A549 (cell line): Measurements from ENCODE around the gene PLCD3. TPM values are rescaled to one million over a fixed set of nuclear protein-coding genes. Genes with fewer than 3 reads are reported as not detected.
A peak's percentile ranks its signal among the peaks of the same experiment; 100 is the strongest.

Experiments used
- ATAC-seq, 2 experiments: fragments of 200-7000 bp in 1 of 2; fragments of >200 bp in 1 of 2; cut with Nextera tagmentation in 1 of 2; cut with Tn5 transposase in 1 of 2; 3 replicates each; pipeline versions ENCODE4 v1.8.0 to v1.9.1; 2018 to 2020; ENCODE audit warnings: mild to moderate bottlenecking in 1 of 2, moderate library complexity in 1 of 2
- CTCF ChIA-PET: fragments of 300-600 bp; sonication (Branson Sonifier 250); formaldehyde crosslinking; extraction: SDS; loops from one replicate; lab custom pipeline; 2021; ENCODE audit warnings: antibody characterized with exemption, inconsistent platforms; lab: Yijun Ruan, JAX
- POLR2A ChIA-PET: fragments of 350-600 bp; formaldehyde crosslinking; extraction: SDS; loops from one replicate; lab custom pipeline; 2021; ENCODE audit warnings: antibody characterized with exemption, inconsistent platforms; lab: Yijun Ruan, JAX
- DNase-seq, 2 experiments: peaks; one replicate each; pipeline versions ENCODE4 v3.0.0 to v3.0.0-alpha.2; 2011 to 2016; ENCODE audit warnings: low read depth in 1 of 2, low spot score in 1 of 2
- FAIRE-seq: peaks from 2 replicates; lab custom pipeline; 2011; peaks lifted over from hg19 to GRCh38; lab: Jason Lieb, UNC
- H3K27ac ChIP-seq, 2 experiments: fragments of >200 bp; sonication (Bioruptor Twin); formaldehyde crosslinking; 3 replicates each; pipeline ENCODE4 v1.5.1; 2016 to 2017
- H3K4me1 ChIP-seq: fragments of >200 bp; sonication (Bioruptor Twin); formaldehyde crosslinking; 3 replicates; pipeline ENCODE4 v1.6.1; 2016
- H3K4me2 ChIP-seq: fragments of >200 bp; sonication (Bioruptor Twin); formaldehyde crosslinking; 3 replicates; pipeline ENCODE4 v1.6.1; 2016
- H3K4me3 ChIP-seq: fragments of >200 bp; sonication (Bioruptor Twin); formaldehyde crosslinking; 3 replicates; pipeline ENCODE4 v1.5.1; 2016
- H3K9me3 ChIP-seq: fragments of >200 bp; sonication (Bioruptor Twin); formaldehyde crosslinking; 3 replicates; pipeline ENCODE4 v1.6.1; 2016
- CBX2 ChIP-seq: fragments of 200-600 bp; sonication (generic); IDR thresholded peaks from 2 replicates; pipeline ENCODE4 v1.6.1; 2016; ENCODE audit warnings: low read depth, mild to moderate bottlenecking, borderline replicate concordance
- CHD2 ChIP-seq: fragments of 150-350 bp; IDR thresholded peaks from 2 replicates; pipeline ENCODE4 v1.6.1; 2014; ENCODE audit warnings: low read length; ENCODE audit not compliant: partially characterized antibody
- CHD4 ChIP-seq: fragments of 200-600 bp; sonication (generic); IDR thresholded peaks from 2 replicates; pipeline ENCODE4 v1.6.1; 2016; ENCODE audit warnings: antibody characterized with exemption, mild to moderate bottlenecking, borderline replicate concordance
- CTCF ChIP-seq: fragments of >200 bp; sonication (Bioruptor Twin); formaldehyde crosslinking; IDR thresholded peaks from 3 replicates; pipeline ENCODE4 v1.5.1; 2016
- ESRRA ChIP-seq: fragments of 150-350 bp; IDR thresholded peaks from 2 replicates; pipeline ENCODE4 v1.6.1; 2014; ENCODE audit warnings: mild to moderate bottlenecking, low read length, borderline replicate concordance
- HDAC2 ChIP-seq: fragments of 200-600 bp; sonication (generic); IDR thresholded peaks from 2 replicates; pipeline ENCODE4 v1.6.1; 2016
- HOXA7 ChIP-seq: fragments of 250-450 bp; sonication (Bioruptor Pico); IDR thresholded peaks from 2 replicates; pipeline ENCODE4 v1.5.0; 2020; ENCODE audit warnings: mild to moderate bottlenecking, moderate library complexity
- HOXB13 ChIP-seq: fragments of 250-450 bp; sonication (Bioruptor Pico); IDR thresholded peaks from 2 replicates; pipeline ENCODE4 v1.5.0; 2020; ENCODE audit warnings: low read depth, mild to moderate bottlenecking, moderate library complexity
- JUN ChIP-seq, 2 experiments: fragments of >200 bp; sonication (Bioruptor Twin); formaldehyde crosslinking; IDR thresholded peaks; 2 replicates in 1 of 2; 3 replicates in 1 of 2; pipeline ENCODE4 v1.6.1; 2016 to 2017
- KDM1A ChIP-seq: fragments of 200-600 bp; sonication (generic); IDR thresholded peaks from 2 replicates; pipeline ENCODE4 v1.6.1; 2016; ENCODE audit warnings: low read depth, mild to moderate bottlenecking
- MAZ ChIP-seq: fragments of 150-350 bp; IDR thresholded peaks from 2 replicates; pipeline ENCODE4 v1.6.1; 2014; ENCODE audit warnings: antibody characterized with exemption, low read depth, low read length, borderline replicate concordance
- PBX3 ChIP-seq: IDR thresholded peaks from 2 replicates; pipeline ENCODE4 v1.6.1; 2012
- POLR2AphosphoS2 ChIP-seq: conservative IDR thresholded peaks from 2 replicates; pipeline ENCODE4 v1.6.1; 2012; ENCODE audit warnings: low read length, improper control_type of control experiment, inconsistent platforms
- RAD21 ChIP-seq, 2 experiments: fragments of >200 bp in 1 of 2; sonication (Bioruptor Twin) in 1 of 2; formaldehyde crosslinking in 1 of 2; IDR thresholded peaks in 1 of 2; conservative IDR thresholded peaks in 1 of 2; 2 replicates in 1 of 2; 3 replicates in 1 of 2; pipeline ENCODE4 v1.6.1; 2012 to 2018; ENCODE audit warnings: inconsistent platforms in 1 of 2
- RFX5 ChIP-seq: fragments of 450-650 bp; IDR thresholded peaks from 2 replicates; pipeline ENCODE4 v1.7.1; 2014; ENCODE audit warnings: antibody characterized with exemption, mild to moderate bottlenecking, moderate library complexity
- SMC3 ChIP-seq: fragments of >200 bp; sonication (Bioruptor Twin); formaldehyde crosslinking; IDR thresholded peaks from 3 replicates; pipeline ENCODE4 v1.6.1; 2018; ENCODE audit warnings: inconsistent platforms
- TP53 ChIP-seq: fragments of 250-450 bp; sonication (Bioruptor Pico); IDR thresholded peaks from 2 replicates; pipeline ENCODE4 v1.5.0; 2021; ENCODE audit warnings: mild to moderate bottlenecking, moderate library complexity
- USF2 ChIP-seq: fragments of 450-650 bp; IDR thresholded peaks from 2 replicates; pipeline ENCODE4 v1.6.1; 2014; ENCODE audit warnings: antibody characterized with exemption
- ZC3H11A ChIP-seq: fragments of 450-650 bp; IDR thresholded peaks from 2 replicates; pipeline ENCODE4 v1.6.1; 2014; ENCODE audit warnings: antibody characterized with exemption, mild to moderate bottlenecking
- ZFP36 ChIP-seq: fragments of 450-650 bp; IDR thresholded peaks from 2 replicates; pipeline ENCODE4 v1.6.1; 2014; ENCODE audit warnings: borderline replicate concordance; ENCODE audit not compliant: partially characterized antibody
- ZSCAN20 ChIP-seq: fragments of 250-450 bp; sonication (Bioruptor Pico); IDR thresholded peaks from 2 replicates; pipeline ENCODE4 v1.8.0; 2022; ENCODE audit warnings: mild to moderate bottlenecking, moderate library complexity
- WGBS: methylation state at CpG from one replicate; pipeline ENCODE4 v1.1.6; 2017; ENCODE audit errors: missing lambda C conversion rate; 5-methylcytosine and 5-hydroxymethylcytosine counted together
- polyA plus RNA-seq, 4 experiments: library from polyadenylated mRNA; depleted of rRNA in 3 of 4; stranded (reverse); fragments of >200 nt; fragmentation: RNase III in 1 of 4; extraction: RNeasy Plus Mini Kit Qiagen cat#74134 plus additional on column Dnase treatment in 1 of 4; gene quantifications; 2 replicates in 3 of 4; 3 replicates in 1 of 4; pipeline ENCODE4 v1.2.3, GENCODE V29; 2011 to 2017
- TF ChIP-seq, protein P1 (sequence below): fragments of 150-350 bp; IDR thresholded peaks from 2 replicates; pipeline ENCODE4 v1.6.1; 2014; ENCODE audit warnings: low read depth, mild to moderate bottlenecking, low read length

The PLCD3 gene
- polyA plus RNA-seq, 2 of the 4 experiments (the other 2 are of a cell fraction) = 56.6 to 105 TPM

DNA sequence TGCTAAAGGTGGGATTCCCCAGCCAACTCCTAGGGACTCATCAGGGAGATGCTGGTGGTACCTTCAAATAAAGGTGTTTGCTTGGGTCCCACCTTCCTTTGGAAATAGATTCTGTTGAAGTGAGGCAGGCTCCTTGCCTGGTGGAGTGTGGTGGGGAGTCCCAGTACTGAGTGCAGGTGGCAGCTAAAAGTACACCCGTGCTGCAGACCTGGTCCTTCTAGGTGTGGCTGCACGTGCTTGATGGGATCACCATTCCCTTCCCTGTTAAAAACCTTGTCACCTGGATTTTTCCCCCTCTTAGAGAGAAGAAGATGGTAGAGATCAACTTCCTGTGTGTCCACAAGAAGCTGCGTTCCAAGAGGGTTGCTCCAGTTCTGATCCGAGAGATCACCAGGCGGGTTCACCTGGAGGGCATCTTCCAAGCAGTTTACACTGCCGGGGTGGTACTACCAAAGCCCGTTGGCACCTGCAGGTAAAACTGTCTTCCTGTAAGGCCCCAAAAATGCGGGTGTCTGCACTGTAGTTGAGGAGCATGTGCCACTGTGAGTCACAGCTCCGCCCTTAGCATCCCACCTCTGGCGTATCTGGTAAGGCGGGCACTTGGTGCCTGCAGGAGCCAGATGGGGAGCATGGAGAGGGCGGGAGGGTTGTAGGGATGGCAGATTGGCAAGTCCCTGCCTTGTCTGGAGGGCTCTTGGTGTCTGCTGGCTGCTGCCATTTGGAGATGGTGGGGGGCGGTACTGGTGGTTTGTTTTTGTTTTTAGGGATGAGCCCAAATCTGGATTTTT lies 34.0 kb downstream of the PLCD3 start:
- peaks cover 19% of the 10 kb centered on the region for H3K4me1 ChIP-seq
- no peak overlapping the region for H3K4me2 ChIP-seq
- no peaks in the 10 kb centered on the region for H3K9me3 ChIP-seq
- ChIA-PET CTCF (interaction anchor here (0.6 to 30.6 kb wide), 61 partner anchors 6 to 362 kb away, joined by 3 to 742 read pairs (median 6); partner anchors contain the start of genes ACBD4, EFTUD2, NMT1 and PLCD3), POLR2A (interaction anchor here (0.6 to 2.0 kb wide), 4 partner anchors 11 to 50 kb away, joined by 4 to 9 read pairs (median 7); partner anchors contain the start of genes HEXIM1 and NMT1)
- ATAC-seq (peak in 1 of 2 experiments; percentile 8; a peak in 1 of 6 replicates), FAIRE-seq (no peak), DNase-seq (no peak)
- 89% methylated on average over 13 of the region's 13 CpGs for WGBS
- H3K27ac ChIP-seq = 0 out of 6 replicates have a peak overlapping the region, but pooled peaks of 1 of the 2 experiments have one; percentile 4
- no peak overlapping the region for H3K4me3 ChIP-seq
- TF ChIP-seq USF2 (no peak), CHD2 (no peak), ESRRA (no peak), PBX3 (no peak), ZFP36 (no peak), HOXB13 (CRISPR knock-in tag) (no peak), HDAC2 (no peak), KDM1A (no peak), TP53 (CRISPR knock-in tag) (no peak)

DNA sequence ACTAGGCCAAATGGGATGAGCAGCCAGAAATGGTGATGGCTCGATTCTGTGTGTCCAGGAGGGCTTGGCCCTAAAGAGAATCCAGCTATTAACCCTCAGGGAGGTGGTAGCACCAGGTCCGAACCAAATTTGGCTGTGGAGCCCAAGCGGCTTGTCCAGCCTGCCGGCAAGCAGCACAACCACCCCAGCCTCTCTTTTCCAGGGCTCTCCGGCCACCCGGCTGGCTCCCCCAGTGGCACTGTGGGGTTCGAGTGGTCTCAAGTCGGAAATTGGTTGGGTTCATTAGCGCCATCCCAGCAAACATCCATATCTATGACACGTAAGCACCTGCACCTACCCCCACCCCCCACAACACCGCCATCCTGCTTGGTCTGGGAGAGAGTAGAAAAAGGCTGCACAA lies 35.4 kb downstream of the PLCD3 start:
- ATAC-seq (no peak), FAIRE-seq (no peak), DNase-seq (no peak)
- ChIA-PET CTCF (interaction anchor here (0.6 to 30.6 kb wide), 28 partner anchors 7 to 349 kb away, joined by 3 to 742 read pairs (median 10); partner anchors contain the start of genes ACBD4, NMT1 and PLCD3), POLR2A (interaction anchor here (1.0 kb wide), 1 partner anchor 36 kb away, joined by 4 read pairs; the partner anchor contains the start of gene NMT1)
- no peak overlapping the region for H3K4me3 ChIP-seq
- TF ChIP-seq ZSCAN20 (CRISPR knock-in tag) = no peak
- no peak for TF ChIP-seq HOXA7 (CRISPR knock-in tag)
- no peak for TF ChIP-seq JUN (IDR thresholded peaks at IDR 0.05)
- no peak for TF ChIP-seq MAZ
- TF ChIP-seq ZC3H11A = no peak
- TF ChIP-seq CBX2 = no peak
- TF ChIP-seq, protein P1, sequence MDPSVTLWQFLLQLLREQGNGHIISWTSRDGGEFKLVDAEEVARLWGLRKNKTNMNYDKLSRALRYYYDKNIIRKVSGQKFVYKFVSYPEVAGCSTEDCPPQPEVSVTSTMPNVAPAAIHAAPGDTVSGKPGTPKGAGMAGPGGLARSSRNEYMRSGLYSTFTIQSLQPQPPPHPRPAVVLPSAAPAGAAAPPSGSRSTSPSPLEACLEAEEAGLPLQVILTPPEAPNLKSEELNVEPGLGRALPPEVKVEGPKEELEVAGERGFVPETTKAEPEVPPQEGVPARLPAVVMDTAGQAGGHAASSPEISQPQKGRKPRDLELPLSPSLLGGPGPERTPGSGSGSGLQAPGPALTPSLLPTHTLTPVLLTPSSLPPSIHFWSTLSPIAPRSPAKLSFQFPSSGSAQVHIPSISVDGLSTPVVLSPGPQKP = no peak
- no peak overlapping the region for H3K27ac ChIP-seq
- H3K4me1 ChIP-seq = peaks cover 32% of the 10 kb centered on the region
- WGBS = 90% methylated on average over 11 of the region's 11 CpGs
- no peaks in the 10 kb centered on the region for H3K9me3 ChIP-seq
- no peak overlapping the region for H3K4me2 ChIP-seq

- Histone ChIP-seq H3K4me2 (no peak overlapping the region), H3K4me1 (peaks cover 38% of the 10 kb centered on the region), H3K4me3 (no peak overlapping the region), H3K27ac (0 out of 6 replicates have a peak overlapping the region, but pooled peaks of 1 of the 2 experiments have one; percentile 1), H3K9me3 (no peaks in the 10 kb centered on the region)
- ChIA-PET POLR2A (interaction anchor here (1.0 kb wide), 1 partner anchor 35 kb away, joined by 4 read pairs; the partner anchor contains the start of gene NMT1), CTCF (interaction anchor here (0.6 to 30.6 kb wide), 28 partner anchors 8 to 348 kb away, joined by 3 to 742 read pairs (median 10); partner anchors contain the start of genes ACBD4, HEXIM1, NMT1 and PLCD3)
- FAIRE-seq = no peak
- 66% methylated on average over 3 of the region's 3 CpGs for WGBS
- DNase-seq = peak; percentile 63 to 76
- TF ChIP-seq CTCF = peak; percentile 77
- 0 out of 2 replicates have a peak, but pooled peaks have one; percentile 50 for TF ChIP-seq POLR2AphosphoS2
- TF ChIP-seq RFX5 = no peak
- no peak for TF ChIP-seq CHD4
- TF ChIP-seq RAD21 (conservative IDR thresholded peaks at IDR 0.05 in 1 of 2, IDR thresholded peaks at IDR 0.05 in 1 of 2) = peak; percentile 34 to 46; a peak in 1 of 5 replicates
- peak; percentile 68 for TF ChIP-seq SMC3
- no peak for ATAC-seq
Observed at GRCh38 chr17:45096141-45096540, 36.2 kb downstream of the PLCD3 start.
